ENCODE results near the gene SF3B5. TPM values are rescaled to one million over a fixed set of nuclear protein-coding genes. Genes with fewer than 3 reads are reported as not detected.

Gene SF3B5
- total RNA-seq, 6 experiments from 2014 or later: 172 to 189 (median 177) TPM

GRCh38 chr6:144073024-144073423 lies 22.3 kb downstream of the SF3B5 start:
- H3K9me3 Mint-ChIP-seq: no peaks in the 10 kb centered on the region
- no peaks in the 10 kb centered on the region for H3K36me3 Mint-ChIP-seq (ENCODE audit: low read depth)
- H3K27ac Mint-ChIP-seq: no peak overlapping the region
- no peak overlapping the region for H3K4me3 Mint-ChIP-seq
- DNase-seq: no peak
- no peaks in the 10 kb centered on the region for H3K4me1 Mint-ChIP-seq (ENCODE audit: low read depth)
- peaks cover 43% of the 10 kb centered on the region for H3K27me3 Mint-ChIP-seq (ENCODE audit: insufficient read depth)
- no peak for TF ChIP-seq CTCF (IDR thresholded peaks at IDR 0.05)

GRCh38 chr6:144069506-144069905 lies 25.9 kb downstream of the SF3B5 start:
- Mint-ChIP-seq H3K4me3 (no peak overlapping the region), H3K27me3 (ENCODE audit: insufficient read depth) (peaks cover 62% of the 10 kb centered on the region), H3K4me1 (ENCODE audit: low read depth) (peaks cover 6% of the 10 kb centered on the region), H3K36me3 (ENCODE audit: low read depth) (no peaks in the 10 kb centered on the region), H3K9me3 (no peaks in the 10 kb centered on the region), H3K27ac (no peak overlapping the region)
- TF ChIP-seq CTCF (IDR thresholded peaks at IDR 0.05): no peak
- DNase-seq: no peak

- no peak for TF ChIP-seq CTCF (IDR thresholded peaks at IDR 0.05)
- Mint-ChIP-seq H3K4me1 (ENCODE audit: low read depth) (peaks cover 6% of the 10 kb centered on the region), H3K27me3 (ENCODE audit: insufficient read depth) (peaks cover 63% of the 10 kb centered on the region), H3K4me3 (no peak overlapping the region), H3K27ac (no peak overlapping the region), H3K9me3 (no peaks in the 10 kb centered on the region), H3K36me3 (ENCODE audit: low read depth) (no peaks in the 10 kb centered on the region)
- no peak for DNase-seq
Observed at GRCh38 chr6:144068794-144069193, 26.6 kb downstream of the SF3B5 start.

GRCh38 chr6:144066741-144067484 lies 28.5 kb downstream of the SF3B5 start:
- no peak for DNase-seq
- Mint-ChIP-seq H3K4me3 (no peak overlapping the region), H3K9me3 (no peaks in the 10 kb centered on the region), H3K36me3 (ENCODE audit: low read depth) (no peaks in the 10 kb centered on the region), H3K4me1 (ENCODE audit: low read depth) (peaks cover 13% of the 10 kb centered on the region), H3K27me3 (ENCODE audit: insufficient read depth) (peaks cover 71% of the 10 kb centered on the region), H3K27ac (no peak overlapping the region)
- TF ChIP-seq CTCF (IDR thresholded peaks at IDR 0.05): no peak

- Mint-ChIP-seq H3K9me3 (no peaks in the 10 kb centered on the region), H3K27ac (no peak overlapping the region), H3K27me3 (ENCODE audit: insufficient read depth) (peaks cover 65% of the 10 kb centered on the region), H3K36me3 (ENCODE audit: low read depth) (no peaks in the 10 kb centered on the region), H3K4me1 (ENCODE audit: low read depth) (peaks cover 13% of the 10 kb centered on the region), H3K4me3 (no peak overlapping the region)
- no peak for TF ChIP-seq CTCF (IDR thresholded peaks at IDR 0.05)
- DNase-seq: no peak
Observed at GRCh38 chr6:144066255-144066654, 29.1 kb downstream of the SF3B5 start.
